MCF 10A (cell line): ENCODE data around the gene KRTAP9-6. TPM values are rescaled to one million over a fixed set of nuclear protein-coding genes. Genes with fewer than 3 reads are reported as not detected.
"Not testable (repeated sequence)": the region's sequence is repeated elsewhere in the genome, so short reads cannot be mapped to it uniquely, and the experiment has no call there.

Experiments
- BruUV-seq: library from RNA; stranded (reverse); fragments of 400-500 nt; replicated peaks from 2 replicates; lab custom pipeline; 2021; lab: Mats Ljungman, UMichigan
- CTCF ChIA-PET: fragments of 300-600 bp; sonication (Branson Sonifier 250); formaldehyde crosslinking; extraction: SDS; loops from one replicate; lab custom pipeline; 2021; ENCODE audit warnings: antibody characterized with exemption, inconsistent platforms; lab: Yijun Ruan, JAX
- POLR2A ChIA-PET: fragments of 300-600, 350-650 bp; sonication (Branson Sonifier 250); formaldehyde crosslinking; extraction: SDS; loops from one replicate; lab custom pipeline; 2020; ENCODE audit warnings: antibody characterized with exemption, inconsistent platforms; lab: Yijun Ruan, JAX
- DNase-seq: peaks from one replicate; pipeline ENCODE4 v3.0.0-alpha.2; 2018; ENCODE audit not compliant: unreplicated experiment
- H3K27ac Mint-ChIP-seq: one replicate; pipeline ENCODE4 v1.8.0; 2022; ENCODE audit warnings: mild to moderate bottlenecking, low read depth, mixed read lengths; ENCODE audit not compliant: unreplicated experiment
- H3K27me3 Mint-ChIP-seq: one replicate; pipeline ENCODE4 v1.8.0; 2022; ENCODE audit warnings: mixed read lengths; ENCODE audit not compliant: insufficient read depth, unreplicated experiment
- H3K36me3 Mint-ChIP-seq: one replicate; pipeline ENCODE4 v1.8.0; 2022; ENCODE audit warnings: mild to moderate bottlenecking, moderate library complexity, mixed read lengths; ENCODE audit not compliant: insufficient read depth, unreplicated experiment
- H3K4me1 Mint-ChIP-seq: one replicate; pipeline ENCODE4 v1.8.0; 2022; ENCODE audit warnings: mixed read lengths; ENCODE audit not compliant: insufficient read depth, unreplicated experiment
- H3K4me3 Mint-ChIP-seq: one replicate; pipeline ENCODE4 v1.8.0; 2022; ENCODE audit warnings: mild to moderate bottlenecking, moderate library complexity, mixed read lengths; ENCODE audit not compliant: unreplicated experiment
- H3K9me3 Mint-ChIP-seq: one replicate; pipeline ENCODE4 v1.8.0; 2022; ENCODE audit warnings: mixed read lengths; ENCODE audit not compliant: unreplicated experiment
- CTCF ChIP-seq: fragments of 200-600 bp; IDR thresholded peaks from one replicate; pipeline ENCODE4 v1.8.0; 2022; ENCODE audit warnings: antibody characterized with exemption, mild to moderate bottlenecking; ENCODE audit not compliant: unreplicated experiment
- intact Hi-C: fragments of 100-400 bp; cut with micrococcal nuclease; formaldehyde crosslinking; loops from 2 replicates; pipeline ENCODE4 v1.14.1; 2022
- total RNA-seq: library from RNA; stranded (reverse); gene quantifications from 2 replicates; pipeline ENCODE4 v1.2.3, GENCODE V29; 2022

The KRTAP9-6 gene
- total RNA-seq, 1 experiment from 2014 or later: not detected

GRCh38 chr17:41230094-41230493 lies 35.1 kb upstream of the KRTAP9-6 start:
- no TSS peak for BruUV-seq
- no peak for TF ChIP-seq CTCF

GRCh38 chr17:41231731-41232130 lies 33.4 kb upstream of the KRTAP9-6 start:
- ChIA-PET POLR2A (no interaction called here), CTCF (no interaction called here)
- TF ChIP-seq CTCF: no peak
- no peak overlapping the region for H3K27ac Mint-ChIP-seq
- DNase-seq: no peak
- H3K9me3 Mint-ChIP-seq: no peaks in the 10 kb centered on the region
- H3K36me3 Mint-ChIP-seq: no peaks in the 10 kb centered on the region
- no peak overlapping the region for H3K4me3 Mint-ChIP-seq
- BruUV-seq: no TSS peak
- H3K27me3 Mint-ChIP-seq: peaks cover 77% of the 10 kb centered on the region
- no peaks in the 10 kb centered on the region for H3K4me1 Mint-ChIP-seq
- intact Hi-C loops: no loop called here

More at GRCh38 chr17:41230094-41230493, 35.1 kb upstream of the KRTAP9-6 start:
- H3K4me3 Mint-ChIP-seq: no peak overlapping the region
- H3K27ac Mint-ChIP-seq: no peak overlapping the region
- intact Hi-C loops: no loop called here
- POLR2A ChIA-PET: interaction anchor here (0.5 kb wide), 1 partner anchor 596 kb away, joined by 4 read pairs; no protein-coding TSS in a partner anchor
- no peaks in the 10 kb centered on the region for H3K36me3 Mint-ChIP-seq
- H3K27me3 Mint-ChIP-seq: peaks cover 64% of the 10 kb centered on the region
- H3K4me1 Mint-ChIP-seq: no peaks in the 10 kb centered on the region
- H3K9me3 Mint-ChIP-seq: no peaks in the 10 kb centered on the region
- CTCF ChIA-PET: no interaction called here
- no peak for DNase-seq

GRCh38 chr17:41232399-41233105 lies 32.6 kb upstream of the KRTAP9-6 start, which contains the start of gene KRTAP9-3:
KRTAP9-3 (plus strand) TSS chr17:41232449; CDS start chr17:41232502, 53 bp downstream.
- DNase-seq, POLR2A ChIA-PET, BruUV-seq, H3K4me3 Mint-ChIP-seq, H3K27ac Mint-ChIP-seq, H3K9me3 Mint-ChIP-seq, H3K36me3 Mint-ChIP-seq, intact Hi-C loops, H3K4me1 Mint-ChIP-seq: not testable (repeated sequence)
- CTCF ChIA-PET: interaction anchor here (0.6 kb wide), 1 partner anchor 264 kb away, joined by 4 read pairs; no protein-coding TSS in a partner anchor
- H3K27me3 Mint-ChIP-seq: peaks cover 83% of the 10 kb centered on the region

GRCh38 chr17:41237116-41237515 lies 28.1 kb upstream of the KRTAP9-6 start:
- CTCF ChIA-PET, POLR2A ChIA-PET, H3K4me3 Mint-ChIP-seq, H3K4me1 Mint-ChIP-seq, H3K9me3 Mint-ChIP-seq, BruUV-seq, H3K36me3 Mint-ChIP-seq, DNase-seq, H3K27ac Mint-ChIP-seq, intact Hi-C loops: not testable (repeated sequence)
- H3K27me3 Mint-ChIP-seq: peaks cover 68% of the 10 kb centered on the region

GRCh38 chr17:41237949-41238437 lies 27.2 kb upstream of the KRTAP9-6 start, which contains the start of gene KRTAP9-8:
KRTAP9-8 (plus strand) TSS chr17:41237999; CDS start chr17:41238052, 53 bp downstream.
- H3K36me3 Mint-ChIP-seq, intact Hi-C loops, DNase-seq, H3K27ac Mint-ChIP-seq, BruUV-seq, CTCF ChIA-PET, H3K9me3 Mint-ChIP-seq, H3K4me1 Mint-ChIP-seq, H3K4me3 Mint-ChIP-seq: not testable (repeated sequence)
- POLR2A ChIA-PET: interaction anchor here (0.7 kb wide), 1 partner anchor 221 kb away, joined by 3 read pairs; no protein-coding TSS in a partner anchor
- peaks cover 67% of the 10 kb centered on the region for H3K27me3 Mint-ChIP-seq

GRCh38 chr17:41246995-41247787 lies 18.0 kb upstream of the KRTAP9-6 start:
- H3K4me3 Mint-ChIP-seq, BruUV-seq, POLR2A ChIA-PET, H3K27ac Mint-ChIP-seq, H3K9me3 Mint-ChIP-seq, H3K36me3 Mint-ChIP-seq, intact Hi-C loops, H3K4me1 Mint-ChIP-seq, DNase-seq: not testable (repeated sequence)
- peaks cover 70% of the 10 kb centered on the region for H3K27me3 Mint-ChIP-seq
- CTCF ChIA-PET: interaction anchor here (0.6 kb wide), 1 partner anchor 102 kb away, joined by 3 read pairs; no protein-coding TSS in a partner anchor

- CTCF ChIA-PET, H3K36me3 Mint-ChIP-seq, BruUV-seq, H3K9me3 Mint-ChIP-seq, POLR2A ChIA-PET, DNase-seq, H3K4me3 Mint-ChIP-seq, intact Hi-C loops, H3K27ac Mint-ChIP-seq, H3K4me1 Mint-ChIP-seq: not testable (repeated sequence)
- peaks cover 75% of the 10 kb centered on the region for H3K27me3 Mint-ChIP-seq
Observed at GRCh38 chr17:41249637-41250240, 15.4 kb upstream of the KRTAP9-6 start, which contains the start of gene KRTAP9-4. KRTAP9-4 (plus strand) TSS chr17:41249687; CDS start chr17:41249721, 34 bp downstream.
